Osteocyte (in vitro differentiated cells): ENCODE measurements around the gene NLGN1. TPM values are rescaled to one million over a fixed set of nuclear protein-coding genes. Genes with fewer than 3 reads are reported as not detected.

Experiments
- DNase-seq: peaks from one replicate; pipeline ENCODE4 v3.0.0; 2021; ENCODE audit warnings: mixed read lengths; ENCODE audit not compliant: unreplicated experiment; ENCODE audit errors: extremely low spot score
- H3K27ac Mint-ChIP-seq: one replicate; pipeline ENCODE4 v1.8.0; 2021; ENCODE audit warnings: mild to moderate bottlenecking, mixed read lengths; ENCODE audit not compliant: unreplicated experiment
- H3K27me3 Mint-ChIP-seq: one replicate; pipeline ENCODE4 v1.8.0; 2021; ENCODE audit warnings: mixed read lengths; ENCODE audit not compliant: unreplicated experiment
- H3K36me3 Mint-ChIP-seq: one replicate; pipeline ENCODE4 v1.8.0; 2021; ENCODE audit warnings: mixed read lengths; ENCODE audit not compliant: unreplicated experiment
- H3K4me1 Mint-ChIP-seq: one replicate; pipeline ENCODE4 v1.8.0; 2021; ENCODE audit warnings: mixed read lengths; ENCODE audit not compliant: unreplicated experiment
- H3K4me3 Mint-ChIP-seq: one replicate; pipeline ENCODE4 v1.8.0; 2021; ENCODE audit warnings: mild to moderate bottlenecking, moderate library complexity, mixed read lengths; ENCODE audit not compliant: unreplicated experiment
- H3K9me3 Mint-ChIP-seq: one replicate; pipeline ENCODE4 v1.8.0; 2021; ENCODE audit warnings: mixed read lengths; ENCODE audit not compliant: unreplicated experiment
- CTCF ChIP-seq: fragments of 200-600 bp; sonication (generic); IDR thresholded peaks from 2 replicates; pipeline ENCODE4 v1.5.0; 2021; ENCODE audit warnings: antibody characterized with exemption, mild to moderate bottlenecking, moderate library complexity
- total RNA-seq: library from RNA; stranded (reverse); gene quantifications from 2 replicates; pipeline ENCODE4 v1.2.1, GENCODE V29; 2021

NLGN1 gene
- total RNA-seq, 1 donor from 2014 or later, result 3.9 TPM

GRCh38 chr3:174295306-174296092, 898.0 kb downstream of the NLGN1 start:
- H3K27me3 Mint-ChIP-seq, result no peaks in the 10 kb centered on the region
- TF ChIP-seq CTCF, result no peak
- no peak for DNase-seq
- peaks cover 10% of the 10 kb centered on the region for H3K4me1 Mint-ChIP-seq
- H3K36me3 Mint-ChIP-seq, result no peaks in the 10 kb centered on the region
- H3K27ac Mint-ChIP-seq, result no peak overlapping the region
- H3K9me3 Mint-ChIP-seq, result no peaks in the 10 kb centered on the region
- H3K4me3 Mint-ChIP-seq, result no peak overlapping the region

- no peaks in the 10 kb centered on the region for H3K36me3 Mint-ChIP-seq
- no peak overlapping the region for H3K27ac Mint-ChIP-seq
- no peak overlapping the region for H3K4me3 Mint-ChIP-seq
- DNase-seq, result no peak
- H3K4me1 Mint-ChIP-seq, result no peaks in the 10 kb centered on the region
- no peak for TF ChIP-seq CTCF
- no peaks in the 10 kb centered on the region for H3K27me3 Mint-ChIP-seq
- no peaks in the 10 kb centered on the region for H3K9me3 Mint-ChIP-seq
Observed at GRCh38 chr3:174302746-174303315, 905.3 kb downstream of the NLGN1 start.

GRCh38 chr3:174303907-174304560, 906.5 kb downstream of the NLGN1 start:
- H3K27ac Mint-ChIP-seq, result no peak overlapping the region
- no peaks in the 10 kb centered on the region for H3K36me3 Mint-ChIP-seq
- no peak for TF ChIP-seq CTCF
- no peaks in the 10 kb centered on the region for H3K27me3 Mint-ChIP-seq
- no peak for DNase-seq
- no peak overlapping the region for H3K4me3 Mint-ChIP-seq
- no peaks in the 10 kb centered on the region for H3K4me1 Mint-ChIP-seq
- H3K9me3 Mint-ChIP-seq, result no peaks in the 10 kb centered on the region

GRCh38 chr3:174308736-174309135, 911.2 kb downstream of the NLGN1 start:
- no peak for DNase-seq
- H3K27ac Mint-ChIP-seq, result no peak overlapping the region

More at GRCh38 chr3:174308736-174309135, 911.2 kb downstream of the NLGN1 start:
- Mint-ChIP-seq H3K36me3 (no peaks in the 10 kb centered on the region), H3K9me3 (no peaks in the 10 kb centered on the region), H3K27me3 (no peaks in the 10 kb centered on the region), H3K4me3 (no peak overlapping the region), H3K4me1 (no peaks in the 10 kb centered on the region)
- no peak for TF ChIP-seq CTCF
